Neural cell (in vitro differentiated cells): Measurements from ENCODE around the gene TMF1. TPM values are rescaled to one million over a fixed set of nuclear protein-coding genes. Genes with fewer than 3 reads are reported as not detected.

Experiments used
- H2AFZ ChIP-seq: fragments of 200-600, 300-800 bp; sonication (generic), shearing (Covaris generic); 2 replicates; pipeline ENCODE4 v1.6.0; 2014; ENCODE audit warnings: low read depth, mild to moderate bottlenecking, antibody characterized with exemption, low read length, moderate library complexity
- H3F3A ChIP-seq: fragments of 200-600 bp; shearing (Covaris generic); 2 replicates; pipeline ENCODE4 v1.6.1; 2016; ENCODE audit warnings: mild to moderate bottlenecking, moderate library complexity, mixed read lengths, antibody characterized with exemption, low read length; ENCODE audit not compliant: insufficient read depth, poor library complexity, severe bottlenecking
- H3K27ac ChIP-seq: fragments of 200-600, 300-800 bp; sonication (generic), shearing (Covaris generic); 2 replicates; pipeline ENCODE4 v1.5.1; 2014; ENCODE audit warnings: mild to moderate bottlenecking, low read length, moderate library complexity
- H3K27me3 ChIP-seq: fragments of 300-800, 200-600 bp; sonication (generic), shearing (Covaris generic); 2 replicates; pipeline ENCODE4 v1.6.0; 2014; ENCODE audit warnings: mild to moderate bottlenecking, low read depth, low read length, moderate library complexity; ENCODE audit not compliant: insufficient read depth
- H3K36me3 ChIP-seq: fragments of 300-800, 200-600 bp; sonication (generic), shearing (Covaris generic); 2 replicates; pipeline ENCODE4 v1.5.1; 2014; ENCODE audit warnings: mild to moderate bottlenecking, antibody characterized with exemption, low read length, moderate library complexity; ENCODE audit not compliant: insufficient read depth
- H3K4me2 ChIP-seq: fragments of 300-800, 200-600 bp; sonication (generic), shearing (Covaris generic); 2 replicates; pipeline ENCODE4 v1.6.0; 2014; ENCODE audit warnings: mild to moderate bottlenecking, low read length
- H3K4me3 ChIP-seq: fragments of 300-800, 200-600 bp; sonication (generic), shearing (Covaris generic); 2 replicates; pipeline ENCODE4 v1.5.1; 2014; ENCODE audit warnings: mild to moderate bottlenecking, low read length, moderate library complexity
- H3K79me2 ChIP-seq: fragments of 200-600 bp; shearing (Covaris generic); replicated peaks from 2 replicates; pipeline ENCODE4 v1.6.0; 2014; ENCODE audit warnings: mild to moderate bottlenecking, low read length, moderate library complexity; ENCODE audit not compliant: insufficient read depth
- H3K9ac ChIP-seq: fragments of 300-800, 200-600 bp; sonication (generic), shearing (Covaris generic); 2 replicates; pipeline ENCODE4 v1.6.1; 2016; ENCODE audit warnings: mild to moderate bottlenecking, low read length, mixed read lengths
- H3K9me2 ChIP-seq: fragments of 200-600 bp; shearing (Covaris generic); 2 replicates; pipeline ENCODE4 v1.6.1; 2016; ENCODE audit warnings: mild to moderate bottlenecking, low read length, mixed read lengths; ENCODE audit not compliant: insufficient read depth
- H3K9me3 ChIP-seq: fragments of 200-600, 300-800 bp; sonication (generic), shearing (Covaris generic); 2 replicates; pipeline ENCODE4 v1.6.1; 2016; ENCODE audit warnings: mild to moderate bottlenecking, mixed run types, low read length, moderate library complexity, mixed read lengths
- H4K20me1 ChIP-seq: fragments of 200-600 bp; shearing (Covaris generic); 2 replicates; pipeline ENCODE4 v1.6.1; 2016; ENCODE audit warnings: mild to moderate bottlenecking, mixed run types; ENCODE audit not compliant: insufficient read depth
- EP300 ChIP-seq: fragments of 450-650 bp; conservative IDR thresholded peaks from 2 replicates; pipeline ENCODE4 v1.6.1; 2014; ENCODE audit warnings: antibody characterized with exemption, mild to moderate bottlenecking, moderate library complexity; ENCODE audit not compliant: poor library complexity, severe bottlenecking
- EZH2 ChIP-seq: fragments of 200-600, 300-800 bp; shearing (Covaris generic), sonication (generic); IDR thresholded peaks from 2 replicates; pipeline ENCODE4 v1.6.1; 2014; ENCODE audit warnings: antibody characterized with exemption, low read length, borderline replicate concordance, mild to moderate bottlenecking; ENCODE audit not compliant: insufficient read depth, poor library complexity, severe bottlenecking
- POLR2AphosphoS5 ChIP-seq: IDR thresholded peaks from 2 replicates; pipeline ENCODE4 v1.6.1; 2012
- SMC3 ChIP-seq: fragments of 450-650 bp; conservative IDR thresholded peaks from 2 replicates; pipeline ENCODE4 v1.6.1; 2014; ENCODE audit warnings: antibody characterized with exemption, mild to moderate bottlenecking, moderate library complexity; ENCODE audit not compliant: poor library complexity
- TAF1 ChIP-seq: IDR thresholded peaks from 2 replicates; pipeline ENCODE4 v1.6.1; 2012; ENCODE audit warnings: low read depth
- polyA plus RNA-seq: library from polyadenylated mRNA; depleted of rRNA; stranded (reverse); fragments of >200 nt; gene quantifications from 2 replicates; pipeline ENCODE4 v1.2.3, GENCODE V29; 2014
- TF ChIP-seq, protein P1 (sequence below): IDR thresholded peaks from 2 replicates; pipeline ENCODE4 v1.6.1; 2012; ENCODE audit warnings: borderline replicate concordance
- TF ChIP-seq, protein P2 (sequence below): fragments of 450-650 bp; IDR thresholded peaks from 2 replicates; pipeline ENCODE4 v1.5.1; 2014; ENCODE audit warnings: antibody characterized with exemption, mild to moderate bottlenecking, moderate library complexity; ENCODE audit not compliant: poor library complexity, severe bottlenecking

TMF1 gene
- polyA plus RNA-seq, 1 donor from 2014 or later, result 21.4 TPM

DNA sequence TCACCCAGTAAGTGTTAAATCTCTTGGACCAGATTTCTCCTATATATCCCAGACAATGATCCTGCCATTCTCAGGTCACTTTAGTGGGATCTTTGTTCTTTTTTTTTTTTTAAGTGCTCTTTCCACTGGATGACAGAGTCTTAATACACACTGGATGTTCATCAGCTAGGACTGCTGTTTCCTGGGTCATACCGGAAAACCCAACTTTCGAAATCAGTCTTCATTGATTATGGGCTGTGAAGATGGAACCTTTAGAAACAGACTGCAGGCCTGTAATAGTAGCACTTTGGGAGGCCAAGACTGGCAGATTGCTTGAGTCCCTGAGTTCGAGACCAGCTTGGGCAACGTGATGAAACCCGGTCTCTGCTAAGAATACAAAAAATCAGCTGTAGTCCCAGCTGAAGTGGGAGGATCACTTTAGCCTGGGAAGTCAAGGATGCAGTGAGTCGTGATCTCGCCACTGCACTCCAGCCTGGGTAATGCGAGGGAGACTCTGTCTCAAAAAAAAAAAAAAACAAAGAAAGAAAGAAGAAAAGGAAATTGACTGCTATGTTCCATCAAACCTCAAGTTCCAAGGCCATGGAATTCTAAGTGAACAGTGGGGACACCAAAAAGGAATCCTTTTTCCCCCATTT is 40.9 kb downstream of the TMF1 start:
- Histone ChIP-seq H3K4me3 (no peak overlapping the region), H3K4me2 (no peak overlapping the region), H3K79me2 (no peaks in the 10 kb centered on the region), H3K9ac (no peak overlapping the region), H3K27me3 (peaks cover 30% of the 10 kb centered on the region), H2AFZ (no peak overlapping the region), H4K20me1 (no peaks in the 10 kb centered on the region), H3K27ac (no peak overlapping the region), H3K36me3 (no peaks in the 10 kb centered on the region), H3K9me3 (no peaks in the 10 kb centered on the region), H3F3A (no peaks in the 10 kb centered on the region), H3K9me2 (no peaks in the 10 kb centered on the region)
- TF ChIP-seq, protein P1, sequence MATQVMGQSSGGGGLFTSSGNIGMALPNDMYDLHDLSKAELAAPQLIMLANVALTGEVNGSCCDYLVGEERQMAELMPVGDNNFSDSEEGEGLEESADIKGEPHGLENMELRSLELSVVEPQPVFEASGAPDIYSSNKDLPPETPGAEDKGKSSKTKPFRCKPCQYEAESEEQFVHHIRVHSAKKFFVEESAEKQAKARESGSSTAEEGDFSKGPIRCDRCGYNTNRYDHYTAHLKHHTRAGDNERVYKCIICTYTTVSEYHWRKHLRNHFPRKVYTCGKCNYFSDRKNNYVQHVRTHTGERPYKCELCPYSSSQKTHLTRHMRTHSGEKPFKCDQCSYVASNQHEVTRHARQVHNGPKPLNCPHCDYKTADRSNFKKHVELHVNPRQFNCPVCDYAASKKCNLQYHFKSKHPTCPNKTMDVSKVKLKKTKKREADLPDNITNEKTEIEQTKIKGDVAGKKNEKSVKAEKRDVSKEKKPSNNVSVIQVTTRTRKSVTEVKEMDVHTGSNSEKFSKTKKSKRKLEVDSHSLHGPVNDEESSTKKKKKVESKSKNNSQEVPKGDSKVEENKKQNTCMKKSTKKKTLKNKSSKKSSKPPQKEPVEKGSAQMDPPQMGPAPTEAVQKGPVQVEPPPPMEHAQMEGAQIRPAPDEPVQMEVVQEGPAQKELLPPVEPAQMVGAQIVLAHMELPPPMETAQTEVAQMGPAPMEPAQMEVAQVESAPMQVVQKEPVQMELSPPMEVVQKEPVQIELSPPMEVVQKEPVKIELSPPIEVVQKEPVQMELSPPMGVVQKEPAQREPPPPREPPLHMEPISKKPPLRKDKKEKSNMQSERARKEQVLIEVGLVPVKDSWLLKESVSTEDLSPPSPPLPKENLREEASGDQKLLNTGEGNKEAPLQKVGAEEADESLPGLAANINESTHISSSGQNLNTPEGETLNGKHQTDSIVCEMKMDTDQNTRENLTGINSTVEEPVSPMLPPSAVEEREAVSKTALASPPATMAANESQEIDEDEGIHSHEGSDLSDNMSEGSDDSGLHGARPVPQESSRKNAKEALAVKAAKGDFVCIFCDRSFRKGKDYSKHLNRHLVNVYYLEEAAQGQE, result no peak

DNA sequence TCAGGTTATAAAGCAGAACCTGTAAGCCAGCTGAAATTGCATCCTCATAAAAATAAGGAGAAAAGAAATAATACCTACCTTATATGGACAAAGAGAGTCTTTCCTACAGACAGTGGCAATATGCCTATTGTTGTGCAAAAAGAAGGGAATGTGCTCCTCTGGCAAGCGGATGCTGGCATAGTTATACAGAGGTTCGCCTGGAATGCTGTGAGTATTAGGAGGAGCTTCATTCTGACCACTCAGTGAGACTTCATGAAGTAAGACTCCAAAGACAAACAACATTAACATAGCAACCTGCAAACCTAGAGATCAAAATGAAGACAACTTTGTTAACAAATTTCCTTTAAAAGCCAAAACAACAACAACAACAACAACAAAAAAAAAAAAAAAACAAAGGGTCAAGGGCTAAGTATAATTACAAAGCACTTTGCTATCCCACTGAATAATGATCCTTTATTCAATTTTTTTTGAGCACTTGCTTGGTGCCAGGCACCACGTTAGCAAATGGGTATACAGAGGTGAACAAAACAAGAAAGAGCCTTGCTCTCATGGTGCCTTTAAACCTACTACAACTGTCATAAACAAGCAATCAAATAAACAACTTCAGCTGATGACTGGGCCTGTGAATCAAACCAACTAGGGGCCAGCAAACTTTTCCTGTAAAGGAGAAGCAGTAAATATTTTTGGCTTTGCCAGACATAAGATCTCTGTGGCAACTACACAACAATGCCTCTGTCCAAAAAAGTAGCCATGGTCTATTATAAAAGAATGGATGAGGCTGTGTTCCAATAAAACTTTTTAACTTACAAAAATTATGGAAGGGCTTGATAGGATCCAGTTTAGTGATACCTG is 42.3 kb downstream of the TMF1 start:
- H3K4me2 ChIP-seq, result no peak overlapping the region
- TF ChIP-seq, protein P1, result no peak
- TF ChIP-seq EZH2 (no peak), POLR2AphosphoS5 (no peak), TAF1 (no peak), EP300 (no peak), SMC3 (no peak)
- TF ChIP-seq, protein P2, sequence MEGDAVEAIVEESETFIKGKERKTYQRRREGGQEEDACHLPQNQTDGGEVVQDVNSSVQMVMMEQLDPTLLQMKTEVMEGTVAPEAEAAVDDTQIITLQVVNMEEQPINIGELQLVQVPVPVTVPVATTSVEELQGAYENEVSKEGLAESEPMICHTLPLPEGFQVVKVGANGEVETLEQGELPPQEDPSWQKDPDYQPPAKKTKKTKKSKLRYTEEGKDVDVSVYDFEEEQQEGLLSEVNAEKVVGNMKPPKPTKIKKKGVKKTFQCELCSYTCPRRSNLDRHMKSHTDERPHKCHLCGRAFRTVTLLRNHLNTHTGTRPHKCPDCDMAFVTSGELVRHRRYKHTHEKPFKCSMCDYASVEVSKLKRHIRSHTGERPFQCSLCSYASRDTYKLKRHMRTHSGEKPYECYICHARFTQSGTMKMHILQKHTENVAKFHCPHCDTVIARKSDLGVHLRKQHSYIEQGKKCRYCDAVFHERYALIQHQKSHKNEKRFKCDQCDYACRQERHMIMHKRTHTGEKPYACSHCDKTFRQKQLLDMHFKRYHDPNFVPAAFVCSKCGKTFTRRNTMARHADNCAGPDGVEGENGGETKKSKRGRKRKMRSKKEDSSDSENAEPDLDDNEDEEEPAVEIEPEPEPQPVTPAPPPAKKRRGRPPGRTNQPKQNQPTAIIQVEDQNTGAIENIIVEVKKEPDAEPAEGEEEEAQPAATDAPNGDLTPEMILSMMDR, result no peak
- H3K79me2 ChIP-seq, result no peaks in the 10 kb centered on the region
- H3K9me3 ChIP-seq, result no peaks in the 10 kb centered on the region
- H3K4me3 ChIP-seq, result no peak overlapping the region
- H3K27me3 ChIP-seq, result peaks cover 24% of the 10 kb centered on the region
- H3K36me3 ChIP-seq, result no peaks in the 10 kb centered on the region
- H3K27ac ChIP-seq, result no peak overlapping the region
- no peak overlapping the region for H2AFZ ChIP-seq
- H4K20me1 ChIP-seq, result no peaks in the 10 kb centered on the region
- H3K9ac ChIP-seq, result no peak overlapping the region
- H3F3A ChIP-seq, result no peaks in the 10 kb centered on the region
- no peaks in the 10 kb centered on the region for H3K9me2 ChIP-seq
